GM19239 (cell line): ENCODE results near the gene TACC2.
"Not testable (repeated sequence)": the region's sequence is repeated elsewhere in the genome, so short reads cannot be mapped to it uniquely, and the experiment has no call there.

Experiments used
- DNase-seq: peaks from one replicate; pipeline ENCODE4 v3.0.0; 2011; ENCODE audit warnings: low spot score; ENCODE audit not compliant: insufficient read length
- FAIRE-seq: peaks from 2 replicates; lab custom pipeline; 2011; peaks lifted over from hg19 to GRCh38; lab: Jason Lieb, UNC

The TACC2 gene

DNA sequence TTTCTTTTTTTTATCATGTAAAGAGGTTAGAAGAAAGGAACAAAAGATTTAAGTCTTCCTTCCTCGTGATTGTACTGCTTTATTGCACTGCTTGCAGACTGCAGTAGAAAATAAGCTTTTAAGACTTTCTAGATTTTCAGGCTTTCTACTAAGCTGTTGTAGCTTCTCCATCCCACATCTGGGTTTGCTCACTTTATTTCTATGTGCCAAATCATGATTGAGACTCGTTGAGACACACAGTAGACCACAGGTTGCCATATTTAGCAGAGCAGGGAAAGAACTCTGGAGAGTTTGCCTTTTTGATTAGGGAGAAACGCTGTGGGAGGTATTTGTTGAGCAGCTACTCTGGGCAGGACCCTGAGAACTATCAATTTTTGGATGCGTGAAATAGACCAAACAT lies 192.9 kb downstream of the TACC2 start:
- FAIRE-seq (no peak), DNase-seq (no peak)

DNA sequence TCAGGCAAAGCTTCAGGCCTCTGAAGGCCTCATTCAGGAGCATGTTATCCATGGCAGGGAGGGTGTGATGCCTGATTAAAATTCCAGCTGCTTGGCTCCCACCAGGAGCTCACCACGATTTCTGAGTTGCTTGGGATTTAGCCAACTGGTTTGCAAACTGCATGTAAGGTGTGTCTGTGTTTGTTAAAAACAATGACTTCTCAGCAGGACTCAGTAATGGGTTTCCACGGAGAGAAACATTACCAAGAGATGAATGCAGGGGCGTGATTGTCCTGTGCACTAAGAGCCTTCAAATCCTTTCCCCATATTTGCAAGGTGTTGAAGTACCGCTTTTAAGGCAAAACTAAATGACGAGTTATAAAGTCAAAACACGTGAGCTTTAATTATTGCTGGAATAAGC lies 193.3 kb downstream of the TACC2 start:
- DNase-seq (no peak), FAIRE-seq (no peak)

DNA sequence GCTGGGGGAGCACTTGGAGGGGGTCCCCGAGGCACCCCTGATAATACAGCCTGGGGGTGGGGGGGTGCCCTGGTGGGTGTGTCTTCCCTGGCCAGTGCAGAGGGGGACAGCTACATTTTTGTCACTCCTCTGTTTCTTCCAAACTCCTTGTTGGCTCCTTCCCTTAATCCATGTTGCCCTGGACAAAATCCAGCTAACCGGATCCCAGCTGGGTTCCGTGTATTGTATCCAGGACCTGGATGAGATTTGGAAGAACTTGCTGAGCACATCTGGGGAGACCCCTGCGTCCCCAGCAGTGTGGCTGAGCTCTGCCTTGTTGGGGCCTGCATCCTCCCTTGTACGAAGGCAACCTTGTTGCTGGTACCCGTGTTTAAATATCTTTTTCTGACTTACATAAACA lies 195.3 kb downstream of the TACC2 start:
- DNase-seq, result no peak
- no peak for FAIRE-seq

DNA sequence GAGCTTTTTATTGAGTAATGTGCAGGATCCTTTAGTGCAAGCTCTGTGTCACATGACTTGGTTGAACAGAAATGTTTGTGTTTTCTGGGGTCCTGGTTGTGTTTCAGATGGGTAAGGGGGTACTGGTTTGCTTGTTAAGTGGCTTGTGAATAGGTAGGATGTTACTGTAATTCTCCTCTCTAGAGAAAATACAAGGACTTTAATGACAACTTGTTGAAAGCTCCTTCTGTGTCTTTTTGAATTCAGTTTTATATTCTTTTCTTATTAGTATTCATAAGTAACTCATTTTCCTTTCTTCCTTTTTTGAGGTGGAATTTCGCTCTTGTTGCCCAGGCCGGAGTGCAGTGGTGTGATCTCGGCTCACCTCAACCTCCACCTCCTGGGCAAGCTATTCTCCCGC lies 196.7 kb downstream of the TACC2 start:
- no peak for FAIRE-seq

DNA sequence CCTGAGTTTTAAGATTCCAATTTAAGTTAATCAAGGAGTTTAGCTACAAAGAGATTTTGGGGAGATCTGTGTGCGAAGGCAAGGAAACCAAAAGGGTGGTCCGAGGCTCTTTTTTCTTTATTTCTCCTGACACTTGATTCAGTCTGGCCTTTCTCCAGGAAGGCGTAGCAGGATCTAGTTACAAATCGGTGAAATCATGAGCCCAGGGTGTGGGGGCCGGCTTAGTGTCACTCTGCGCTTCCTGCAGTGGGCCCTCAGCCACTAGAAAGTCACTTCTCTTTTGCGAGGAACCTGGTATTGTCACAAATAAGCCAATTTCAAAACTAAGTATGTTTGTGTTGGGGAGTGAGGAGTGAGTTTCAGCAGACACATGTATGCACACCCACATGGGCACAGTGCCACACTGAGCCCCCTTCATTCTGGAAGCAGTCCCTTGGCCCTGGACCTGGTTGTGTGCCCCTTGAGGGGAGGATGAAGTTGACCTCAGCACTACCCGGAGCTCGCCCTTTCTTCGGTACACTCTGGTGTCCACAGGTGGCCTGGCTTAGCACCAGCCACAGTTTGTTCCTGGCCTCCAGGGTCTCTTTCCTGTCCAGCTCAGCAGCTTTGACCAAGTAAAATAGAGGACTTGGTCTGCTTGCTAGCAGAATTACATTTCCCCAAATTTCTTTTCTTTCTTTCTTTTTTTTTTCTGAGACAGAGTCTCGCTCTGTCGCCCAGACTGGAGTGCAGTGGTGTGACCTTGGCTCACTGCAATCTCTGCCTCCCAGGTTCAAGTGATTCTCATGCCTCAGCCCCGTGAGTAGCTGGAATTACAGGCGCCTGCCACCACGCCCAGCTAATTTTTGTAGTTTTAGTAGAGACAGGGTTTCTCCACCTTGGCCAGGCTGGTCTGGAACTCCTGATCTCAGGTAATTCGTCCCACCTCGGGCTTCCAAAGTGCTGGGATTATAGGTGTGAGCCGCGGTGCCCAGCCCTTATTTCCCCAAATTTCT lies 198.2 kb downstream of the TACC2 start:
- no peak for FAIRE-seq

More for the DNA sequence above, 196.7 kb downstream of the TACC2 start:
- no peak for DNase-seq

DNA sequence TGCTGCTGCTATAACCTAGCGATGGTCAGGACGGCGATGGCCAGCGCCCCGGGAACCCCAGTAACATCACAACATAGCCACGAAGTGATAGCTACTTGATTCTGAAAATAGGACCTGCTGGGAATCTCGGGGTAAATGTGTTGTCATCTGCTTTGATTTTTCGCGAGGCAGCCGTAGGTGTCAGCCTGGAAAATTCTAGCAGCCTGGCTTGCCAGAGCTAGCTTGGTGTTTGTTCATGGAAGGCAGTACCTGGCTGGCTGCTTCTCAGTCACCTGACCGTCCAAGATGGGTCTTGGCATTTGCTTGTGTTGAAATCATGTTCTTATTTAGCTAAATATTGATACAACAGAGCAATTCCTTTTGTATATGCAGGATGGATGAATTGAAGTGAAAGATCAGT lies 199.7 kb downstream of the TACC2 start:
- no peak for FAIRE-seq

More for the DNA sequence above, 198.2 kb downstream of the TACC2 start:
- DNase-seq, result no peak

DNA sequence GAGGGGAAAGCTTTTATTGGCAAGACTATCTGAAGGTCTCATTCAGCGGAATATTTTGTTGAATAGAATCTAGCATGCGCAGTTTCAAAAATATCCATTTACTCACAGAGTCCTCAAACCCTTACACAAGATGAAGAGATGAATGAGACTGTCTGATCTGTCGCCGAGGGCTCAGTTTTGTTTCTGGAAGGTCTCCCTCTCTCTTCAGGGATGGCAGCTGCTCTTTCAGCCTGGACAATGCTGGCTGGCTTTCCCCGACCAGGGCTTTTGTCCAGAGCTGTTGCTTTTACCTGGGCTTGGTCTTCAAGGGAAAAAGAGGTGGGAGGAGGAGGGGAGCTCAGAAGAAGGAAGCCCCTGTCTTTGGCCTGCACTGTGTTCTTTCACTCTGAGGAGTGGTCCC lies 200.2 kb downstream of the TACC2 start:
- FAIRE-seq (no peak), DNase-seq (no peak)

More for the DNA sequence above, 199.7 kb downstream of the TACC2 start:
- no peak for DNase-seq

DNA sequence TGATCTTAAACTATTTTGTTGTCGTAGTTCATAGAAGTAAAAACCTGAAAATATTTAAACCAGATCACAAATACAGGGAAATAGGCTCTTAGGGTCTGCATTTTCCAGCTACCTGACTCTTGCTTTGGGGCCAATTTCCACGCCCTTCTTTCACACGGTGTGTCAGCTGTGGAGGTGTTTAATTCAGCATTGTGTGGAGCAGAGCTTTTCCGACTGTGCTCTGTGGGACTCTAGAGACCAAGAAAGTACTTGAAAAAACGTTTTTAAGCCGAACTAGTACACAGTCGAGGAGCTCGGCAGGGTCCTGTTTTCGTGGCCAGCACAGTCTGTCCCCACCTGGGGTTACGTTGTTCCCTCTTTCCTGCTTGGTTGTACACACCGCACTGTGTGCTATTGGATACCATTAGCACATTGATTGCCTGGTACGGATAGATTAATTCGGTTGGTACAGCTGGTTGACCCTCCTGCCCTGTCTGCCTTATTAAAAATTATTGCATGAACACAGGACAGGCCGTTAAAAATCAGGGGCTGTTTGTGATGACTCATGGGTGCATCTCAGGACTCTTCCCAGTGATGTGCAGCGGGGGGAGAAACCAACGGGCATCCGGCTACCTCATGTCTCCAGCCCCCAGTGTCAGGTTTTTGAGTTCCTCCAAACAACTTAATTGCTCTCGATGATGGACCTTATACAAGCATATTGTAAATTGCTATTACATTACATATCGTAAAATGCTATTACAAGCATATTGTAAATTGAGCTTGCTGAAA lies 201.4 kb downstream of the TACC2 start:
- FAIRE-seq (no peak), DNase-seq (no peak)

DNA sequence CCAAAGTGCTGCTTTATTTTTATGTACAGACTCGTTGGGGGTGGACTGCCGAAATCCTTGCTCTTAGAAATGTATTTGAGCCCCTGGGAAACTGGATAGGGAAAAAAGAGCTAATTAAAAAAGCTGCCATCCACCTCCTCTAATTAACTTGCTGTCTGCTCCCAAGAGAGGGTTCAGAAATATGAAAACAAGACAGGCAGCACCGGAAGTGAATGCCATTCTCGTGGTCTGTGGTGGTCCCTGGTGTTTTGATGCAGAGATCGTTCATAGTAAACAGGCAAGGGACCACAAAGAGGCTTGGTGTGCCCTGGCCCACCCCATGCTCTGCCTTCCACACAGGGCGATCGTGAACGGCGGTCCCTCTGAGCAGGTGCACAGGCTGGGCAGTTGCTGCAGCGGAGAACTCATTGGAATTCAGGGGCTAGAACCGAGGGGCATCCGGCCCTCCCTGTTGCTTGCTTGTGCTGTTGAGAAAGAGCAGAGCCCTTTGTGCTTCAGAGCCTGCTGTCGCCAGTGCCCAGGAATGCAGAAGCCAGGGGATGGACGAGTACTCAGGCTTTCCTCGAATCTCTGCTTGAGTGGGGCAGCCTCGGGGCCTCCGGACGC lies 203.1 kb downstream of the TACC2 start:
- no peak for FAIRE-seq
- DNase-seq, result no peak

DNA sequence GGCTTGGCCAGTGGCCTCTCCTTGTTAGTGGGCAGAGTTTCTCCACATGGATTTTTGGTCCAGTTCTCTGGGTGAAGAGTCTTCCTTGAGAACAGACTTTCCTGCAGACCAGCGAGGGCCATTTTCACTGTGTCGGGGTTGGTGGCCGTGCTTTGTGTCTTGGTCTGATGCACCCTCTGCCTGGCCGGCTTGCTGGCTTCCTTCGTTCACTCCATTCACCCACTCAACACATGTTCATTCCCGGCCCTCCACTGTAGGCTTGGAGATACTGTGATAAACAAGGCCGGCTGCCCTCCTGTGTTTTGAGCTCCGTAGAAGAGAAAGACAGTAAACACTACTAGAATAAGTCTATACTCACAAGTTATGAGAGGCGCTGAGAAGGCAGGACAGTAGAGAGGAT lies 205.3 kb downstream of the TACC2 start:
- DNase-seq, result no peak
- FAIRE-seq, result no peak

DNA sequence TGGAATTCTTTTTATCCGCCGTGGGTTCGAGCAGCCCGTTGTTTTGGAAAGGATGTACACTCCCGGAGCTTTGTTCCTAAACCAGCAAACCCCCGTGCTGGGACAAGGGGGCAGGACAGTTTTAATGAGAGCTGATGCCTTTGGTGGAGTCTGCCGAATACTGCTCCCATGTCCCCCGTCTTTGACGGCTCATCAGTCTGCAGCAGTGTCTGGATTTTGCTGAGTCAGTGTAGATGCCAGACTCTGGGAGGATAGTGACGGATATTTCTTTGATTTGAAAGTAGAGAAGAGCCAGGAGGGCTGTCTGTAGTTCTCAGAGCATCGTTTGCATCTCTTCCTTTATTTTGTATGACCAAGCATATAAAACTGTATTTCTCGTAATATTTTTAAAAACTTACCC lies 207.3 kb downstream of the TACC2 start:
- DNase-seq (no peak), FAIRE-seq (no peak)

DNA sequence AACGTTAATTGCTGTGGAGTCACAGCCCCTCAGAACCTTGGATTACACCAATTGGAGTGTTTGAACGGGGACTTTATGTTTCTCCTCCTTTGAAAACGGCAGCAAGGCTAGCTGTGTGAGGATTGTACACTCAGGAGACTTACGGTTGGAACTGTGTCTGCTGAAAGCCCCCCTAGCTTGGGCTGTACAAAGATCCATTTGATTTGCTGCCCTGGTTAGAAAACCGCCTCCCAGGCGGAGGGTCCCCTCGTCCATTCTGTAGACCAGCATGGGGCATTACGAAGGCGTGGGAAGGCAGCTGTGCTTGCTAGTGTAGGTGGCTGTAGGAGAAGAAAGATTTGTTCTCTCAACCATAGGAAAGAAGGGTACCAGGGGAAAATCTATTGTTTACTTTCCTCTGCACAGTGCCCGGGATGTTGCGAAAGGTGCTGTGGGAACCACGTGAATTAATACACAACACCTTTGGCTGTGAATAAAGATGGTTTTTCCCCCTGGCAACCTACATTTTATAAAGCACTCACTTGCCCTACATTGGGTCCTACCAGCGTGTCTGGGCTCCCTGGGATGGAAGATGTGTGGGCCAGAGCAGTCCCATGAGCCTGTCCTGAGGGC lies 208.8 kb downstream of the TACC2 start:
- DNase-seq, result no peak

DNA sequence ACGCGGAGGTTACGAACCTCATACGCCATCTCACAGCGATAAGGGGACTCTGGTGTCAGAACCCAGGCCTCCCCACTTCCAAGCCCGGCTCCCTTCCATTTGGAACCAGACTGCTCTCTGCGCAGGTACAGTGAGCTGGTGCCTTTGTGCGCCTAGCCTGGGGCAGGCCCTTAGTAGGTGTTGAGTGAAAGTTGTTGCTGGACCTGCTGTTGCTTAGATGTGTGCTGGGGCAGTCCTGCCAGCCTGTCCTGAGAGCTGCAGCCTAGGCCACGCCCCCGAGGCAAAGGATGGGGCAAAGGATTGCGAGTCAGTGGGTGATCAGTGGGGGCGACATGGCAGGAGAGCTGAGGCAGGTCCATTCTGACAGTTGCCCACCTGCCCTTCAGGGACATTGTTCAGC lies 209.7 kb downstream of the TACC2 start:
- DNase-seq (no peak), FAIRE-seq (no peak)

More for the DNA sequence above, 208.8 kb downstream of the TACC2 start:
- no peak for FAIRE-seq

DNA sequence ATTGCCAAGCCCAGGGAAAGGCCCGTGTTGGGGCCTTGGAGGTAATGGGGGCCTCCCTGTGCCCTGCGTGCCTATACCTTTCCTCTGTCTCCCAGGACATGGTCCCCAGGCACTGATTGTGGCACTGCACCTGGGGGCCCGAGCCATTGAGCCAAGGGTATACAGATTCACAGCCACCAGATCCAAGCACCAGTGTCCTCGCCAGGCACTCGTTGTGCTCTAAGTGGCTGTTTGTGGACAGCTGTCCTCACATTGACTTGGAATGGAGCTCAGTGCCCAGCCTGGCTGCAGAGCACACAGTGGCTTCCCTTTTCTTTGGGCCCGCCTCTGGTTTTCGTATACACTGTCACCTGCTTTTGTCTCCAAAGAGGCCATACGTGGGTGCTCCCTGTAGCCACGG lies 210.1 kb downstream of the TACC2 start:
- FAIRE-seq (no peak), DNase-seq (no peak)

DNA sequence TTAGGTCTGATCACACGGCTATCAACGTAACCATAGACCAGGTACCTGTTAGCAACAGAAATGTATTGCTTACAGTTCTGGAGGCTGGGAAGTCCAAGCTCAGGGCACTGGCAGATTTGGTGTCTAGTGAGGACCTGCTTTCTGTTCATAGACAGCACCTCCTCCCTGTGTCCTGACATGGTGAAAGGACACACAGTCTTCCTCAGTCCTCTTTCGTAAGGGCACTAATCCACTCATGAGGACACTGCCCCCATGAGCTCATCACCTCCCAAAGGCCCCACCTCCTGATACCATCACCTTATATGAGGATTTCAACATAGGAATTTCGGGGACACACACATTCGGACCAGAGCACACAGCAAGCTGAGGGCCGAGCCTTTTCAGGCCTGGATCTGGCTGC lies 210.7 kb downstream of the TACC2 start:
- DNase-seq (no peak), FAIRE-seq (no peak)

DNA sequence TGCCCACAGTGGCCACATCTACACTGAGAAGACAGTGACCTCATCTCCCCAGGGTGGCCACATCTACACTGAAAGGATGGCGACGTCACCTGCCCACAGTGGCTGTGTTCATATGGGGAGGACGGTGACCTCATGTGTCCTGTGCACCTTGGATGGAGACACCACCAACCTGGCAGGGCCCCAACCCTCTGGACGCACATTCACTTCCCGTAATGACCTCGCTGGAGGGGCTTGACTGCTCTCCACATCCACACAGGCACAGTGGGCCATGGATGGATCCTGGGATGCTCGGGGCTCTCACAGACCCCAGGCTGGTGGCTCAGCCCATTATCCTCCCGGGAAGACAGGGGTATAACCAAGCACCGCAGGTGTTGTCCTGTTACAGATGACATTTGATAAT lies 212.4 kb downstream of the TACC2 start:
- FAIRE-seq (no peak), DNase-seq (no peak)

DNA sequence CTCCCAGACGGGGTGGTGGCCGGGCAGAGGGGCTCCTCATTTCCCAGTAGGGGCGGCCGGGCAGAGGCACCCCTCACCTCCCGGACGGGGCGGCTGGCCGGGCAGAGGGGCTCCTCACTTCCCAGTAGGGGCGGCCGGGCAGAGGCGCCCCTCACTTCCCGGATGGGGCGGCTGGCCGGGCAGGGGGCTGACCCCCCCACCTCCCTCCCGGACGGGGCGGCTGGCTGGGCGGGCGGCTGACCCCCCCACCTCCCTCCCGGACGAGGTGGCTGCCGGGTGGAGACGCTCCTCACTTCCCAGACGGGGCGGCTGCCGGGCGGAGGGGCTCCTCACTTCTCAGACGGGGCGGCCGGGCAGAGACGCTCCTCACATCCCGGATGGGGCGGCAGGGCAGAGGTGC lies 214.2 kb downstream of the TACC2 start:
- FAIRE-seq, DNase-seq: not testable (repeated sequence)

DNA sequence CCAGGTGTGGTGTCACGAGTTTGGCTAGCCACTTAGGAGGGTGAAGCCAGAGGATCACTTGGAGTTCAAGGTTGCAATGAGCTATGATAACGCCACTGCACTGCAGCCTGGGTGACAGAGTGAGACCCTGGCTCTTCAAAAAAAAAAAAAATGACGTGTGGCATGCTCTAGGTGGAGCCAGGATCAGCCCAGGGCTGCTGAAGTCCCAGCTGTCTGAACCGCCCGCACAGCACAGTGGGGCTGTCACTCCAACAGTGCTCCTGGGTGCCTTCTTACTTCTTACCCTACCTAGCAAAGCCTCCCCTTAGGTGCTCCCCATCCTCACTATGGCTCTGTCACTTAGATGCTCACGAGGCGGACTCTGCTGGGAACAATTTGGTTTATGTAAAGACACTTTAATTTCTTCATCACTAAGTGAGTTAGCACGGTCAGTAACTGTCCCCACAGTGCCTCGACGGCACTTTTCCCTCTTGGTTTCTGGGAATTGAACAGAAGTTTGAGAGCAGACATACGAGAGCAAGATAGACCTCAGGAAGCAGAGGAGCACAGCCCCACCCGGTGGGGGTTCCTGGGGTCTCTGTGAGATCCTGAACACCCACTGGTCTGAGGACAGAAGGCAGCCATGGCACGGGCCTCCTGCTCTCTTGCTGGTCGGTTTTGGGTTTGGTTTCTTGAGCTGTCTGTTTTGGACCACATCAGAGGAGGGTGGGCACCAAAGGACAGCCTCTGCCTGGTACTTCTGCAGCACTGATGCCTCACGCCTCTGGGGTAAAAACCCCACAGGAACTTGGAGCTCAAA lies 215.9 kb downstream of the TACC2 start:
- DNase-seq, result no peak
- FAIRE-seq, result no peak

DNA sequence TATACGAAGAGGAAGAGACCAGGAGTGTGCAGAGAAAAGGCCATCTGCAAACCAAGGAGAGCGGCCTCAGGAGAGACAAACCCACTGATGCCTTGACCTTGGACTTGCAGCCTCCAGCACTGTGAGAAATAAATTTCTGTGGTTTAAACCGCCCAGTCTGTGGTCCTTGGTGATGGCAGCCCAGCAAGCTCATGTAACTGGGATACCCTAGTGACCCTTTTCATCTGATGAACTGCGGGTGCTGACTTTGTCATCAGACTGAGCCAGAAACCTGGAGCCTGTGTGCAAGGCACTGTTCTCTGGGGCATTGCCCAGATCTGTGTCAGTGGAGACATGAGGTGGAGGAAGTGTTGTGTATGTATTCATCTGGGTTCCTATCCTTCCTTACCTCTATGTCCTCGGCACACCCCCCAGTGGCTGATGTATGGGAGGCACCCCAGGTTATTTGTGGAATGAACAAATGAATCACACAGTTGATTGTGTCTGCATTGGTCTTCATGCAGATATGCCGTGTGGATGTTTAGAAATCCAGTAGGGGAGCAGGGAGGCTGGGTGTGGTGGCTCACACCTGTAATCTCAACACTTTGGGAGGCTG lies 217.6 kb downstream of the TACC2 start:
- no peak for FAIRE-seq
- no peak for DNase-seq
